LNCaP clone FGC (cell line): ENCODE measurements around the gene CCDC201.

Source experiments
- DNase-seq: peaks from one replicate; pipeline ENCODE4 v3.0.0-alpha.2; 2011; ENCODE audit warnings: low read depth
- H3K4me3 ChIP-seq: 2 replicates; pipeline ENCODE4 v1.5.1; 2011; ENCODE audit warnings: mild to moderate bottlenecking, low read depth, low read length, control low read depth
- CTCF ChIP-seq: IDR thresholded peaks from 2 replicates; pipeline ENCODE4 v1.5.1; 2012; ENCODE audit warnings: mild to moderate bottlenecking; ENCODE audit not compliant: control insufficient read depth, insufficient read depth; ENCODE audit errors: extremely low read depth

The CCDC201 gene

GRCh38 chr7:45893996-45894664 is 21.2 kb upstream of the CCDC201 start:
- no peak for TF ChIP-seq CTCF
- no peak for DNase-seq
- no peak overlapping the region for H3K4me3 ChIP-seq

DNA sequence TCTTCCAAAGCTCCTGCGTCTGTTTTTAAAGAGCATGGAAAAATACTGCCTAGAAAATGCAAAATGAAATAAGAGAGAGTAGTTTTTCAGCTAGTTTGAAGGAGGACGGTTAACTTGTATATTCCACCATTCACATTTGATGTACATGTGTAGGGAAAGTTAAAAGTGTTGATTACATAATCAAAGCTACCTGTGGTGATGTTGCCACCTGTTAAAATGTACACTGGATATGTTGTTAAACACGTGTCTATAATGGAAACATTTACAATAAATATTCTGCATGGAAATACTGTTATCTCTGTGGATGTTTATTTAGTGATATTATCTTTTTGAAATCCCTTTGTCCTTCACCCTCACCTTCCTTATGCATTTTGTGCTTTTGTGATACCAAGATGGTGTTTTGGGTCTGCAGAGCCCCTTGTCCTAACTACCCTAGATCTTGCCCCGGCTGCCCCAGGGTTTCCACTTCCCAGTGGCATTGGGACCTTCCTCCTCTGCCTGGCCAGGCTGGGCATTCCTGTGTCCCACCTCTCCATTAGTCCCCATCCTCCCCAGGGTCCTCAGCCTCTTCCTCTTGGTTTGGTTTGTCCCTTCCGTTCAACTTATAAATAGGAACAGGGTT is 20.6 kb upstream of the CCDC201 start:
- no peak for TF ChIP-seq CTCF
- no peak for DNase-seq
- no peak overlapping the region for H3K4me3 ChIP-seq

DNA sequence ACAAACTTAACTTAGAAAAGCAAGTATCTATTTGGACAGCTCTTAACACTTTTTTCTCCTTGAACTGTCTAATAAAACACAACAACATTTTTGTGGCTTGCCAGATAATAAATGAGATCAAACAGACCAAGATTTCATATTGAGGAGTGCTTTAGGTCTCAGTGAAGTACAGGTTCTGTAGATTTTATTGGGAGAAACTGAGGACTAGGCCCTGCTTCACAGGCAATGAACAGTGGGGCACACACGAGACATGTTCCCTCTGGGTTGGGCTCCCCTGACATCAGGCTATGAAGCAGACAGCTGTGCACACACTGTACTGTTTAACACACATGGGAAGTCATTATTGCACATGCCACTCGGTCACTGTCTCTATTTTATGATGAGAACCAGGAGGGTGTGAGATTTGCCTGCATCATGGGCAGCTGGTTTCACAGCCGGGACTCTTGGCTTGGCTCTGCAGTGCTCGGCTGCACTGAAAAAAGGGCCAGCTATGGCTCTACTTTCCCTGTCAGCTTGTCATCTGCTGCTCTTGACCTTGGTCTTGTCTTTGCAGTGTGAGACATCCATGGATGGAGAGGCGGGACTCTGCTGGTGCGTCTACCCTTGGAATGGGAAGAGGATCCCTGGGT is 19.6 kb upstream of the CCDC201 start:
- DNase-seq: no peak
- no peak overlapping the region for H3K4me3 ChIP-seq
- no peak for TF ChIP-seq CTCF

GRCh38 chr7:45891462-45892402 is 18.9 kb upstream of the CCDC201 start:
- DNase-seq: no peak
- TF ChIP-seq CTCF: no peak
- no peak overlapping the region for H3K4me3 ChIP-seq

DNA sequence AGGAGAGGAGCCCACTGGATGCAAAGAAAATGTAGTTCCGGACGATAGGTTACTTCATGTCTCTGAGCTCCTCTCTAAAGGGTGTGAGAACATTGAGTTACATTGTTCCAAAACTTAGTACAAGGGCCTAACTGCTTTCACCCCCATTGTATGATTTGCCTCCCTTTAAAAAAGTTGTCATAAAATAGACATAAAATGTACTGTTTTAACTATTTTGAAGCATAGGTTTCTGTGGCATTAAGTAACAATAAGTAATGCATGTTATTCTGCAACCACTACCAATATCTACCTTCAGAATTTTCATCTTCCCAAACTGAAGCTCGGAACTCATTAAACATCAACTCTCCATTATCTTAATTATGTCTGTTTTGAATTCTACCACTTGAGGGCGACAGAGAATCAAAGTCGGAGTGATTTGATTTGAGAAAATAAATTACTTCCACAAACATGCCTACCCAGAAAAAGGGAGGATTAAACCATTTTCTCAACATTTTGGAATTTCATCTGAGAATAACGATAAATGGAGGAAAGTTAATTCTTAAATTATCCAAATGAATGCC is 18.1 kb upstream of the CCDC201 start:
- no peak for DNase-seq
- peak; percentile 74 for TF ChIP-seq CTCF
- H3K4me3 ChIP-seq: no peak overlapping the region

- TF ChIP-seq CTCF: no peak
- H3K4me3 ChIP-seq: no peak overlapping the region
- DNase-seq: no peak
These were observed 17.4 kb upstream of the CCDC201 start for GRCh38 chr7:45890125-45890901.
